ENCODE results near the gene TMEM150A.
"Not testable (repeated sequence)": the region's sequence is repeated elsewhere in the genome, so short reads cannot be mapped to it uniquely, and the experiment has no call there.

The TMEM150A gene

DNA sequence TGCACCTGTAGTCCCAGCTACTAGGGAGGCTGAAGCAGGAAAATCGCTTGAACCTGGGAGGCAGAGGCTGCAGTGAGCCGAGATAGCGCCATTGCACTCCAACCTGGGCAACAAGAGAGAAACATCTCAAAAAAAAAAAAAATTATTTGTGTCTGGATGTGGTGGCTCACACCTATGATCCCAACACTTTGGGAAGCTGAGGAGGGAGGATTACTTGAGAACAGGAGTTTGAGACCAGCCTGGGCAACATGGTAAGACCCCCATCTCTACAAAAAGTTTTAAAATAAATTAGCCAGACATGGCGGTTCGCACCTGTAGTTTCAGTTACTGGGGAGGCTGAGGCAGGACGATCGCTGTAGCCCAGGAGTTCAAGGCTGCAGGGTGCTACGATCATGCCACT lies 26.8 kb downstream of the TMEM150A start:
- no peak for DNase-seq (ENCODE audit: low read depth in 1 of 2, low spot score in 1 of 2)

DNA sequence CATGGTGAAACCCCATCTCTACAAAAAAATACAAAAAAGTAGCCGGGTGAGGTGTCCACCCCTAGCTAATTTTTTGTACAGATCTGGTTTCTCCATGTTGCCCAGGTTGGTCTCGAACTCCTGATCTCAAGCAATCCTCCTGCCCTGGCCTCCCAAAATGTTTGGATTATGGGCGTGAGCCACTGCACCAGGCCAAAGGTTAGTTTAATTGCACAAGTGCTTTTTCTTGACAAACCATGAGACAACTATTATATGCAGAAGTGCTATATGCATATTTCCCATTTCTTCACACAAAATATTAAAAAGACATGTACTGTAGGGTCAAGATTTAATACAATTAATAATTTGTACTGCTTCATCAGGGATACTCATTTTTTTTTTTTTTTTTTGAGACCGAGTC lies 36.2 kb downstream of the TMEM150A start:
- no peak for DNase-seq (ENCODE audit: low read depth in 1 of 2, low spot score in 1 of 2)

DNA sequence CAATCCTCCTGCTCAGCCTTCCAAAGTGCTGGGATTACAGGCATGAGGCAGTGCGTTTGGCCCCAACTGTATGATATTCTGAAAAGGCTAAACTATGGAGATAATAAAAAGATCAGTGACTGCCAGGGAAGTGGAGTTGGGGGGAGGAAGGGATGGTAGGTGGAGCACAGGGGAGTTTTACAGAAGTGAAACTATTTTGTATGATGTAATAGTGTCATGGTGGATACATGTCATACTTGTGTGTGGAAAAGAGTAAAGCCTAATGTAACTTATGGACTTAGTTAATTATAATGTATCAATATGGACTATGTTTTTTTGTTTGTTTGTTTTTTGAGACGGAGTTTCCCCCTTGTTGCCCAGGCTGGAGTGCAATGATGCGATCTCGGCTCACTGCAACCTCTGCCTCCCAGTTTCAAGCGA lies 38.3 kb downstream of the TMEM150A start:
- DNase-seq (ENCODE audit: low read depth in 1 of 2, low spot score in 1 of 2), result no peak

DNA sequence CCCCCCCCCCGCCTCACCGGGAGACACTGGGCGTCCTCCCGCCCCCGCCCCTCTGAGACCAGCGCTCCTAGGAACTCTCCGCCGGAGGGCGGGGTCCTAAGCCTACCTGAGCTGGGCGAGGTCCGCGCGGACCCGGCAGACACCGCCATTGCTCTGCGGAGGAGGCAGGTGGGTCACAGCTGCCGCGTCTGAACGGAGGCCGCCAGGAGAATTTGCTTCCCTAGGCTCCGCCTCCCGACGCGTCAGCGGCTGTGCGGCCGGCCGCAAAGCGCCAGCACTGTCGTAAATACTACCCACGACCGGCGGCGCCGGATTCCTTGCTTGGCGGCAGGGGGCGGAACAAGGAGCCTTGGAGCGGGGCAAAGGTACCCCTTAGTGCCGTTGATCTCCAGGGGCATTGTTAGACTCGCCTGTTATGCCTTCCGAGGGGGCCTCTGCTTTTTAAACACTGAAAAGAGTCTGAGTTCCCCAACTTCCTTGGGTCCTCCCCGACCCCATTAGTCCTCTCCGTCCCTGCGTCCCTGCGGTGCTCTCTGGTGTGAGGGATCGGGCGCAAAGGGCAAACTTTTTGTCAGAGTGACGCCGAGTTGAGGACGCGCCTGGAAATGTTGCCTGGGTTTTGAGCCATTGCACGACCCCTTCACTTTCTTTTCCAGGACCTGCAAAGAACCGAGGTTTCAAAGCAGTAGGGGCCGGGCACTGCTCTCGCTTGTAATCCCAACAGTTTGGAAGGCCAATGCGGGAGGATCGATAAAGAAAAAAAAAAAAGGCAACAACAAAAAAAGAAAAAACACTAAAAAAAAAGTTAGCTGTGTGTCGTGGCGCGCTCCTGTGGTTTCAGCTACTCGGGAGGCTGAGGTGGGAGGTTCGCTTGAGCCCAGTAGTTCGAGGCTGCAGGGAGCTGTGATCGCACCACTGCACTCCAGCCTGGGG lies 41.0 kb downstream of the TMEM150A start, which contains the start of gene GGCX:
GGCX (minus strand) TSS at position 214 of the 933 bp plus-strand sequence; CDS start at position 149, 65 bp downstream.
- DNase-seq (ENCODE audit: low read depth in 1 of 2, low spot score in 1 of 2), result peak; percentile 85 to 93

DNA sequence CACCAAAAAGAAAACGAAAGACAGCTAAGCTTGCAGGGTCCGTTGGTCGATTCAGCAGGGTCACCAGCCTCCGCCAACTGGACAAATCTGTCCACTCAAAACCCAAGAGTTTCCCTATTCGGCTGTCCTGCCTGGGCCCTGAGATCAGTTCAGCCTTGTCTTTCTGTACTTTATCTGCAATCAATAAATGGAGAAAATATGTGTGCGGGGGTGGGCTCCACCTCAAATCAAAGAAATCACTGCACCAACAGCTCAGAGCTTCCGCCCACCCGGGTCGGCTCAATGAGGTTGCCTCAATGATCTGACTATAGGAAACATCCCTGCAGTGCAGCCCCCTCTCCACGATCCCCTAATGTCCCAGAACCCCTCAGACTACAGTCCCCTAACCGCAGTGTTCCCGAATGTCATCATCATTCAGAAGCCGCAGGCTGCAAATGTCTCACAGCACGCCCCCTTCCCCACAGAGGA lies 41.7 kb downstream of the TMEM150A start:
- DNase-seq (ENCODE audit: low read depth in 1 of 2, low spot score in 1 of 2), result no peak

DNA sequence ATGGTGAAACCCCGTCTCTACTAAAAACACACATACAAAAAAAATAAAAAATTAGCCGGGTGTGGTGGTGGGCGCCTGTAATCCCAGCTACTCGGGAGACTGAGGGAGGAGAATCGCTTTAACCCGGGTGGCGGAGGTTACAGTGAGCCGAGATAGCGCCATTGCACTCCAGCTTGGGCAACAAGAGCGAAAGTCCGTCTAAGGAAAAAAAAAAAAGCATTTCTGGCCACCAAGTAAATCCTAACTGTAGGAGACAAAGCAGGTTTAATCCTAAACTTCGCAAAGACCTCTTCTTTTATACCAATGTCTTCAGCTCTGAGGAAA lies 42.1 kb downstream of the TMEM150A start:
- DNase-seq (ENCODE audit: low read depth in 1 of 2, low spot score in 1 of 2), result not testable (repeated sequence)

DNA sequence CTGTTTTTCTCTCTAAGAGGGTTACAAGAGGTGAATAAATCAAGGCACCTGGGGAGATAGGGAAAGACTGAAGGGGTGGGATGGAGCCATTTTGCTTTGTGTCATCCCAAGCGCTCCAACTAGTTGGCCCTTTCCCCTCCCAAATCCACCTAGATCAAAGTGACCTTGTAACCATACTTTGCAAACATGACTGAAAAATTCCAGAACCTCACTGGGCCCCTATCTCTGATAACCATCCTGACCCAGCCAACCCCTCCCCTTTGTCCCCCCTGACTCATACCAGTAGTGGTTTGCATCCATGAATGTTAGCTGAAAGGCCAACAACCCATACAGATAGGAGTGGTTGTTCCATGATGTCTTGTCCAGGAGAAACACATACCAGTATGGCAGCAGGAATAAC lies 44.3 kb downstream of the TMEM150A start:
- no peak for DNase-seq (ENCODE audit: low read depth in 1 of 2, low spot score in 1 of 2)

DNA sequence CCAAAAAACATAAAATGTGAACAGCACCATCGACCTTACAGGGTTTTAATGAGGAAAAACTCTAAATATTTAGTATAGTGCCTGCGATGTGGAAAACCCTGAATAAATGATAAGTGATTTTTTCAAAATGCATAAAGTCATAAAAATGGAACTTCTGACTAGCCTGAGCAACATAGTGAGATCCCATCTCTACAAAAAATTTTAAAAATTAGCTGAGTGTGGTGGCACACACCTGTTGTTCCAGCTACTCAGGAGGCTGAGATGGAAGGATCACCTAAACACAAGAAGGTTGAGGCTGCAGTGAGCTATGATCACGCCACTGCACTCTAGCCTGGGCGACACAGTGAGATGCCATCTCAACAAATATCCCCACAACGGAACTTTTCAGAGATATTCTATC lies 45.4 kb downstream of the TMEM150A start:
- no peak for DNase-seq (ENCODE audit: low read depth in 1 of 2, low spot score in 1 of 2)

DNA sequence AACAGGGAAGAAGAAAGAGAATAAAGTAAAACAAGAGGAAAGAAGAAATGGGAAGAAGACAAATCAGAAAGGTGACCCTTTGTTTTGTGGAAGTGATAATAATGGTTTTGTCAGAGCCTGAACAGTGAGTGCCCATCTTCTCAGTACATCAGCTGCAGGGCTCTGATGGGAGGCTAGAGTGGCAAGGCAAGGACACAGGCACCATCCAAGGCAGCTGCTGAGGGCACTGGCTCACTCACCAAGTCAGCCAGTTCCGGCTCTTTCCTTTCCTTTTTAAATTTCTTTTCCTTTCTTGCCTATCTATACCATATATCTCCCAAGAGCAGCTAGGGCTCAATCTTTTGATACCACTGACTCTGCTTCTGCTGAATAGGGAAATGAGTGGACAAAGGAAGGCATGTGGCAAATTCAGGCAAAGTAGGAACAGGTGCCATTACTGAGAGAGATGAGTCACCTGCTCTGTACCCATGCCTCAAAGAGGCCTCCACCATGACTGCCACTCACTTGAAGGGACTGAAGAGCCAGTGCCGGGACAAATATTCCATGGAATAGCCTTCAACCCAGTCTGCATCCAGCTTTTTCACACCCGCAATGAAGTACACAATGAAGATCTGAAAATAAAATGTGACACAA lies 47.4 kb downstream of the TMEM150A start:
- DNase-seq (ENCODE audit: low read depth in 1 of 2, low spot score in 1 of 2), result no peak

DNA sequence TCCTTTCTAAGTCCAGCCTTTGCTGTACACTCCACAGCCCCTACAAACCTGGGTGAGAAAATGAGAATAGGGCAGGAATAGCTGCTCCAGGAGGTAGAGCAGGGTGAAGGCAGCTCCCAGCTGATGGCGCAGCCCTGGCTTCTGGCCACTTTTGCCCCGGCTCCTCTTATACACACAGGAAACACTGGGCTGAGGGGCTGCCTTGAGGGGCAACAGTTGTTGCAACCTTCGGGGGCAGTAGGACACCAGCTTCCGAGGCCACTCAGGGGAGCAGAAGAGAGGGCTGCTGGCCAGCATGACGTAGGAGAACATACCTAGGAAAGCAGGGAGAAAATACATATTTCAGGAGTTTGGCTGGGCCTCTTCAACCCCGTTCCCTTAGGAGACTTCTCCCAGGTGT lies 49.3 kb downstream of the TMEM150A start:
- DNase-seq (ENCODE audit: low read depth in 1 of 2, low spot score in 1 of 2), result no peak

DNA sequence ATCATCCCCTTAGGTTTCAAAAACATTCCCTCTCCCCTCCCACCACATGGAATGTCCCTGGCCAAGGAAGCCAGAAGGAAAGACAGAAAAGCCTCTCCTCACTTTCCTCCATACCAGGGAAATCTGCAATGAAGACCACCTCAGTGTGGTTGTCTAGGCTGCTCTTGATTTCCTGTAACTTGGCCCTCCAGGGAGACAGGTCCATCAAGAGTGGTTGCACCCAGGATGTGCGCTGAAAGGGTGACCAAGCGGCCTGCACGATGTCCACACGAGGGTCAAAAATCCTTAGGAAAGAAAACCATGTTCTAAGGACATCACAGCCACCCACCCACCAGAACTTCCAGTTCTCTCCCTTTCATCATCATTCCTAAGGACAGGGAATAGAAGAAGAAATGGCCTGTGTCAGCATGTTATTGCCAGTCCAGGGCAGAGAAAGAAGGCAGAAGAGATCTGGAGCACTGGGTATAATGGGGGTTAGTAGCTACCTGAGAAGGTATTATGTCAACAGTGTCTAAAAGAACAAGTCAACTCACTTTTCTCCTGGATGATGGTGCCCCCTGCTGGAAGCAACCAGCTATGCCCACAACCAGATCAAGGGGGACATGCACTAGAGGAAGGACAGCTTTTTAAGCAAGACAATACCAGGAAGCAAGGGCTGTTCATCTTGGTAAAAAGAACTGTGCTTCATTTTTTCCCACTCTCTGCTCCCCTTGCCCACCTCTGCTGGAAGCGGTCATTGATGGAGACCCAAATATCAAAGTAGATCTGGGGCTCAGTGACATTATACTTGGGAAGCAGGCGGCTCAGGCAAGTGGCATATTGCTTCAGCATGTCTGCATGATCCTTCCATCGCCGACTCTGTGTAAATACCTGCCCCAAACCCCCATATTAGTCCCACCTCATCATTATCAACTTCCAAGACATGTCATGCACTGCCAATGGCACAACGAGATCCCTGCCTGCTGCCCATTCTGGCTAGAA lies 50.5 kb downstream of the TMEM150A start:
- peak; percentile 69 to 77 for DNase-seq (ENCODE audit: low read depth in 1 of 2, low spot score in 1 of 2)

DNA sequence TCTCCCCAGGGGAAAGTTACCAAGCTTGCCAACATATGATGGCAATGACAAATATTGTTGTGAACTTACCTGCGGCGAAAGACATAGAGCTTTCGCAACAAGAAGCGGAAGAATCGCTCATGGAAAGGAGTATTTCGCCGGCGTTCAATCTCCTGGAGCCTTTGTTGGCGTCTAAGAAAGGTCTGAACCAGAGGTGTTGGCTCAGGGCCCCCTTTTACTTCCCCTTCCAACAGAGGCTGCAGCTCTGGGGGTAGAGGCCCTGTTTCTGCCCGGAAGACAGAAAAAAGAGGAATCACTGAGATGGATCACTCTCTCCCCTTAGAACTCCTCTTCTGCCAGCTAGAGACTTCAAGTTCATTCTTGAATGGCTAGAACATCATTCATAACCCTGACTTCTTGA lies 52.0 kb downstream of the TMEM150A start:
- no peak for DNase-seq (ENCODE audit: low read depth in 1 of 2, low spot score in 1 of 2)

DNA sequence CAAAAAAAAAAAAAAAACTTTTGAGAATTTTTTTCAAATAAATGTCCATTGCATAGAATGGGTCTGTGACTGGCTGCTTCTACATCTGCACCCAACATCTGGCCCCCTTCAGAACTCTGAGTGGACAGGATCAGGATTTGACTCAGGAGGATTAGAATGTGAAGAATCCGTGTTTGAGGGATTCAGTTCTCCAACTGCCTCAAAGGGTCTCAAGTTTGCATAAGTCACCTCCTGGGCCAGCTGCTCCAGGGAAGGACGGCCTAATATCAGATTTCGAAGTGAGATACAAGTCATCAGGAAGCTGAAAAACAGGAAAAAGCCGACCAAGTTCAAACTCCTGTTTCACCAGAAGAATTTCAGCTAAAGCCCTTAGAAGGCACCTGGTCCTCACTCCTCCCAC lies 52.7 kb downstream of the TMEM150A start:
- DNase-seq (ENCODE audit: low read depth in 1 of 2, low spot score in 1 of 2), result no peak

DNA sequence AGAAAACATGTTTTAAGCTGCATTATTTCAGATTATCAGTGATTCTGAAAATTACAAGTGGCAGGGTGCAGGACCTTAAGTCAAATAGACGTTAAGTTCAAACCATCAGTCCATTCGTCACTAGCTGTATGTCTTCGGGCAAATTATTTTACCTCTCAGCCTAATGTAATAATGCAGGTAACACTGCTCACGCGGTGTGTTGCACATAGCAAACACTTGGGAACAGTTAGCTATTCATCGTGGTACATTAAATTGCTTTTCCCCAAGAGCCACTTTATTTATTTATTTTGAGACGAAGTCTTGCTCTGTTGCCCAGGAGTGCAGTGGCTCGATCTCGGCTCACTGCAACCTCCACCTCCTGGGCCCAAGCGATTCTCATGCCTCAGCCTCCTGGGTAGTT lies 53.4 kb downstream of the TMEM150A start:
- DNase-seq (ENCODE audit: low read depth in 1 of 2, low spot score in 1 of 2), result no peak

DNA sequence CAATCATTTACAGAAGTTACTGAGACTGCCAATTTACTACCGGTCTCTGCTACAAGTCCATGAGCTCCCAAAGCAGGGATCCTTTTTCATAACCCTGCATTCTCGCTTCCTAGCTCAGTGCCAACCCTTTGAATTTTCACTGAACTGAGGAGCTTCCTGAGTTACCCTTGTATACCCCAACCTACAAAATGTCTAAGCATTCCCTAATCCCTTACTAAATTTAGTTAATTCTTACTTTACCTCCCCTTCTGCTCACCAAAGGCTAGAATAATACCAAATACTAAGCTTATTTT lies 53.9 kb downstream of the TMEM150A start:
- DNase-seq (ENCODE audit: low read depth in 1 of 2, low spot score in 1 of 2), result no peak

All from stimulated activated CD4-positive, alpha-beta T cell treated with anti-CD3 and anti-CD28 coated beads, Interleukin-15, amount 100 ng/mL, for 1 hour (primary cell).